ENCODE measurements around the gene PRPF6. TPM values are rescaled to one million over a fixed set of nuclear protein-coding genes. Genes with fewer than 3 reads are reported as not detected.

PRPF6 gene
- polyA plus RNA-seq, 1 experiment: 52.3 TPM

DNA sequence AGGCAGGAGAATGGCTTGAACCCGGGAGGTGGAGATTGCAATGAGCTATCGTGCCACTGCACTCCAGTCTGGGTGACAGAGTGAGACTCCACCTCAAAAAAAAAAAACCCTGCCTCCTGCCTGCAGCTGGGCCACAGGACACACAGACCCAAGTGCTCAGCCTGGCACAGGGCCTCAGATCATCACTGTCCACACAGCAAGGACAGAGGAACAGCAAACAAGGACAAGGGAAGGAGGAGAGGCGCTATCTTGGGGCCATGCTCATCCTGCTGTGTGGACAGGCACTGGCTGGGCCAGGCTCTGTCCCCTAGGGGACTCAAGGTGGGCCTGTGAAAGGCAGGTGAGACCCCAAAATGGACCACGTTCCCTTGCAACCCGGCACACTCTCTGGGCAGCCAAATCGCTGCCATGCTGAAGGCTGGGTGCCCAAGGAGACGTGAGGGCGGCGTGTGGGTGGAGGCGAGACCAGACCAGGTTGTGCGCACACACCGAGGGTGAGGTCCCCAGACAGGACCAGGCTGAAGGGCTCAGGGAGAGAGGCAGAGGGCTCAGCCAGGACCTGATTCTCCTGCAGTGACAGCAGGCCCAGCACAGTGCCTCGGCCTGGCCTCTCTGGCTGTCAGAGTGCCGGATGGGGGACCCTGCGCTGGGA lies 33.8 kb upstream of the PRPF6 start:
- peaks cover 37% of the 10 kb centered on the region for H3K36me3 ChIP-seq (ENCODE audit: control insufficient read depth, insufficient read depth, low read length)
- no peak overlapping the region for H3K4me3 ChIP-seq (ENCODE audit: low read depth, low read length)
- DNase-seq (ENCODE audit: low read depth): no peak

DNA sequence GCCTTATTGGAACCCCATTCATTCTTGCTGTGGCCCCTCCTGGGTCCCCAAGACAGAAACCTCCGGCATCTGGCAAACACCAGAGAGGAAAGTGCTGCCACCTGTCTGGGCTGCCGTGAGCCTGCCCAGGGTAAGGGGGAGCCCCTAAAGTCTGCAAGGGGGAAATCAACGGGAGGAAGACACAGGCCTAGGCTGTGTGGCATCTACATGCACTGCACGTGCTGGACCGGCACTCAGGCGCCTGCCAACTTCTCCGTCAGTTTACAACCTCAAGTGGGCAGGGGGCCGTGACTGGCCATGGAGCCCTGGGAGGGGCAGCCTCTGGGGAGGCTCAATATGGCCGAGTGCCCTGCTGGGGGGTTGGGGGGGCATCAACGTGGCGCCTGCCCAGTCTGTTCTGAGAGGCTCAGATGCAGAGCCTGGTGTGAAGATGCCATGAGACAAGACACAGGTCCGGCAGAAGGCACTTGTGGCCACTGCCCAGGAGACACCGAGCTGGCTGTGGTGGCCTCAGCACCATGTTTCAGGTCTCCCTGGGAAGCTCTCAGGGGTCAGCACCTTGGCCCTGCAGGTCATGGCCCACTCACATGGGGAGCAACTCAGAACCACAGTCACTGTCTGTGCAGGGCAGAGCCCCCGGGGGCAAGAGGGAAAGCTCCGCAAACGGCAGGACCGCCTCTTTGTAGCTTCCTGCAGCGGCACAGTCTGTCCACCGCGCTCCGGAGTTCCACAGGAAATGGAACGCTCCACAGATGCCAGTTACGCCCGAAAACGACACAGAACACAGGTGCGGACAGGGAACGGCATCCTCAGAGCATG lies 33.1 kb upstream of the PRPF6 start:
- TF ChIP-seq, protein P1, sequence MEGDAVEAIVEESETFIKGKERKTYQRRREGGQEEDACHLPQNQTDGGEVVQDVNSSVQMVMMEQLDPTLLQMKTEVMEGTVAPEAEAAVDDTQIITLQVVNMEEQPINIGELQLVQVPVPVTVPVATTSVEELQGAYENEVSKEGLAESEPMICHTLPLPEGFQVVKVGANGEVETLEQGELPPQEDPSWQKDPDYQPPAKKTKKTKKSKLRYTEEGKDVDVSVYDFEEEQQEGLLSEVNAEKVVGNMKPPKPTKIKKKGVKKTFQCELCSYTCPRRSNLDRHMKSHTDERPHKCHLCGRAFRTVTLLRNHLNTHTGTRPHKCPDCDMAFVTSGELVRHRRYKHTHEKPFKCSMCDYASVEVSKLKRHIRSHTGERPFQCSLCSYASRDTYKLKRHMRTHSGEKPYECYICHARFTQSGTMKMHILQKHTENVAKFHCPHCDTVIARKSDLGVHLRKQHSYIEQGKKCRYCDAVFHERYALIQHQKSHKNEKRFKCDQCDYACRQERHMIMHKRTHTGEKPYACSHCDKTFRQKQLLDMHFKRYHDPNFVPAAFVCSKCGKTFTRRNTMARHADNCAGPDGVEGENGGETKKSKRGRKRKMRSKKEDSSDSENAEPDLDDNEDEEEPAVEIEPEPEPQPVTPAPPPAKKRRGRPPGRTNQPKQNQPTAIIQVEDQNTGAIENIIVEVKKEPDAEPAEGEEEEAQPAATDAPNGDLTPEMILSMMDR (IDR thresholded peaks at IDR 0.05; ENCODE audit: insufficient read depth, low read depth, low read length): no peak
- DNase-seq (ENCODE audit: low read depth): no peak
- H3K4me3 ChIP-seq (ENCODE audit: low read depth, low read length): no peak overlapping the region
- ChIA-PET POLR2A (no interaction called here), CTCF (no interaction called here)
- H3K36me3 ChIP-seq (ENCODE audit: control insufficient read depth, insufficient read depth, low read length): peaks cover 36% of the 10 kb centered on the region
- no peaks in the 10 kb centered on the region for H3K27me3 ChIP-seq (ENCODE audit: control insufficient read depth, insufficient read depth, low read length)

More for the DNA sequence above, 33.8 kb upstream of the PRPF6 start:
- CTCF ChIA-PET: no interaction called here
- POLR2A ChIA-PET: no interaction called here
- TF ChIP-seq, protein P1 (IDR thresholded peaks at IDR 0.05; ENCODE audit: insufficient read depth, low read depth, low read length): no peak
- H3K27me3 ChIP-seq (ENCODE audit: control insufficient read depth, insufficient read depth, low read length): no peaks in the 10 kb centered on the region

- ChIA-PET CTCF (interaction anchor here (1.0 to 1.8 kb wide), 2 partner anchors 23 to 119 kb away, joined by 3 to 8 read pairs; no protein-coding TSS in a partner anchor), POLR2A (no interaction called here)
- TF ChIP-seq, protein P1 (IDR thresholded peaks at IDR 0.05; ENCODE audit: insufficient read depth, low read depth, low read length): no peak
- DNase-seq (ENCODE audit: low read depth): no peak
- Histone ChIP-seq H3K36me3 (ENCODE audit: control insufficient read depth, insufficient read depth, low read length) (peaks cover 10% of the 10 kb centered on the region), H3K27me3 (ENCODE audit: control insufficient read depth, insufficient read depth, low read length) (no peaks in the 10 kb centered on the region), H3K4me3 (ENCODE audit: low read depth, low read length) (no peak overlapping the region)
These were observed 30.1 kb upstream of the PRPF6 start for GRCh38 chr20:63950701-63951397.

DNA sequence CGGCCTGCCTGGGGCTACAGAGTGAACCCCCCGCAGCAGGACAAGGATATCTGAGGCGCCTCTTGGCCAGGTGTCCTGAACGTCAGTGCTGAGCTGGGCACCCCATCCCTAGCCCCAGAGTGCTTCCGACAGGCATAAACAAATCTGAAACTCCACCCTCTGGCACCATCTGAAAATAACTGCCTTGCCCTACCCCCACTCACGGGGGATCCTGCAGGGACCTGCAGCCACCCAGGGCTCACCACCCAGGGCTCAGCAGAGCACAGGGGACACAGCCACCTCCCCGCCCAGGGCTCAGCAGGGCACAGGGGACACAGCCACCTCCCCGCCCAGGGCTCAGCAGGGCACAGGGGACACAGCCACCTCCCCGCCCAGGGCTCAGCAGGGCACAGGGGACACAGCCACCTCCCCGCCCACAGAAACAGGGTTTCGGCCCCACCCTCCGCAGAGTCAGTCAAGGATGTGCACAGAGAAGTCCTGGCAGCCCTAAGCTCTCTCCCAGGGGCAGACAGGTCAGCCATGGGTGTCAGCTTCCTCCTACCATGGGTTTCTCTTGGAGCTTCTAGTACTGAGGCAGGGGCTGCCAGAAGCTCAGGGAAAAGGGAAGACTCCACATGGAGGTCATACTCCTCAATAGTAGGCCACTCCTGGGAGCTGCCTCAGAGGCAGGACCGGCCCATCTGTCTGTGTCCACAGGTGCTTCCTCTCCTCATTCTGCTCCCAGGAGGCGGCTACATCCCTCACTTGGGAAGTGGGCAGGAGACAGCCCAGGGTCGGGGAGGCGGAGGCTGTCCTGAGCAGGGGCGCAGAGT lies 29.3 kb upstream of the PRPF6 start:
- DNase-seq (ENCODE audit: low read depth): no peak
- TF ChIP-seq, protein P1 (IDR thresholded peaks at IDR 0.05; ENCODE audit: insufficient read depth, low read depth, low read length): no peak
- ChIA-PET CTCF (interaction anchor here (1.0 to 1.8 kb wide), 2 partner anchors 22 to 118 kb away, joined by 3 to 8 read pairs; no protein-coding TSS in a partner anchor), POLR2A (no interaction called here)
- peaks cover 7% of the 10 kb centered on the region for H3K36me3 ChIP-seq (ENCODE audit: control insufficient read depth, insufficient read depth, low read length)
- H3K4me3 ChIP-seq (ENCODE audit: low read depth, low read length): no peak overlapping the region
- no peaks in the 10 kb centered on the region for H3K27me3 ChIP-seq (ENCODE audit: control insufficient read depth, insufficient read depth, low read length)
